ENCODE data around the gene C1orf167. TPM values are rescaled to one million over a fixed set of nuclear protein-coding genes. Genes with fewer than 3 reads are reported as not detected.

The C1orf167 gene
- total and polyA plus RNA-seq, 10 of the 15 experiments (the other 5 are each of a cell fraction or from before 2014, with no cell fraction given), result 0.17 to 0.31 TPM; not detected in 8

GRCh38 chr1:11807133-11807532 is 45.1 kb downstream of the C1orf167 start:
- peak overlapping the region; percentile 98 for H3K4me2 ChIP-seq (ENCODE audit: control insufficient read depth, insufficient read depth)
- RAD21 ChIA-PET (ENCODE audit: unreplicated experiment), result interaction anchor here (0.8 to 1.5 kb wide), 4 partner anchors 7 to 142 kb away, joined by 3 to 6 read pairs (median 3); no protein-coding TSS in a partner anchor
- WGBS (ENCODE audit: insufficient coverage, insufficient replicate concordance, low lambda C conversion rate, missing lambda C conversion rate), result 0% methylated on average over 2 of the region's 2 CpGs
- H3K27me3 ChIP-seq (replicated peaks in 1 of 2; ENCODE audit: control insufficient read depth in 2 of 2, insufficient read depth in 2 of 2, low read length in 1 of 2), result no peaks in the 10 kb centered on the region
- CTCF ChIA-PET, result interaction anchor here (0.7 to 2.5 kb wide), 9 partner anchors 9 to 770 kb away, joined by 3 to 14 read pairs (median 5); partner anchors contain the start of gene MFN2
- no peaks in the 10 kb centered on the region for H3K9me3 ChIP-seq (replicated peaks; ENCODE audit: control insufficient read depth, insufficient read depth, low read length)
- TF ChIP-seq PAX8 (IDR thresholded peaks at IDR 0.05) (no peak), NR2C2 (IDR thresholded peaks at IDR 0.05; ENCODE audit: borderline replicate concordance, control insufficient read depth, insufficient read length, low read depth) (no peak), SP1 (IDR thresholded peaks at IDR 0.05; ENCODE audit: low read depth, low read length) (no peak), CEBPB (IDR thresholded peaks at IDR 0.05; ENCODE audit: borderline replicate concordance in 1 of 2, low read depth in 2 of 2, low read length in 2 of 2) (no peak), POLR2AphosphoS5 (IDR thresholded peaks at IDR 0.05; ENCODE audit: low read length) (no peak), FOS (IDR thresholded peaks at IDR 0.05; ENCODE audit: borderline replicate concordance, extremely low read depth, insufficient read length) (no peak)
- FAIRE-seq (no peak), ATAC-seq (no peak), DNase-seq (ENCODE audit: low read depth, low spot score) (no peak)
- in situ Hi-C loops (cut with MboI) (no loop called here), intact Hi-C loops (cut with micrococcal nuclease; ENCODE audit: unreplicated experiment) (no loop called here)
- SMC1A ChIA-PET (ENCODE audit: uncharacterized antibody, unreplicated experiment), result interaction anchor here (1.1 to 1.8 kb wide), 4 partner anchors 8 to 123 kb away, joined by 3 to 8 read pairs (median 6); no protein-coding TSS in a partner anchor
- peaks cover 11% of the 10 kb centered on the region for H3K4me1 ChIP-seq (ENCODE audit: control insufficient read depth, insufficient read depth, low read length)
- H3K27ac ChIP-seq (ENCODE audit: control insufficient read depth, insufficient read depth), result peak overlapping the region; percentile 88
- peak overlapping the region; percentile 79 for H3K9ac ChIP-seq (ENCODE audit: control insufficient read depth, insufficient read depth, low read length)
- peaks cover 42% of the 10 kb centered on the region for H3K79me2 ChIP-seq (ENCODE audit: control insufficient read depth, insufficient read depth, low read length)
- POLR2A ChIA-PET, result interaction anchor here (0.6 to 2.5 kb wide), 12 partner anchors 7 to 534 kb away, joined by 3 to 28 read pairs (median 3); partner anchors contain the start of gene UBIAD1
- H3K36me3 ChIP-seq (ENCODE audit: control insufficient read depth in 2 of 2, insufficient read depth in 2 of 2, low read length in 1 of 2), result peaks cover 1 to 15% of the 10 kb centered on the region in 2 experiments; a peak in 2 of 4 replicates
- H2AFZ ChIP-seq (ENCODE audit: control insufficient read depth, low read depth, low read length), result no peak overlapping the region
- no TSS peak for BruUV-seq (replicated peaks)
- H4K20me1 ChIP-seq (ENCODE audit: control insufficient read depth, insufficient read depth), result no peaks in the 10 kb centered on the region
- peak overlapping the region; percentile 79 for H3K4me3 ChIP-seq

- RAD21 ChIA-PET (ENCODE audit: unreplicated experiment), result no interaction called here
- no TSS peak for BruUV-seq (replicated peaks)
- H3K36me3 ChIP-seq (ENCODE audit: control insufficient read depth in 2 of 2, insufficient read depth in 2 of 2, low read length in 1 of 2), result peaks cover 8 to 33% of the 10 kb centered on the region in 2 experiments
- 89% methylated on average over 4 of the region's 5 CpGs for WGBS (ENCODE audit: insufficient coverage, insufficient replicate concordance, low lambda C conversion rate, missing lambda C conversion rate)
- CTCF ChIA-PET, result no interaction called here
- H3K79me2 ChIP-seq (ENCODE audit: control insufficient read depth, insufficient read depth, low read length), result peaks cover 17% of the 10 kb centered on the region
- no peaks in the 10 kb centered on the region for H3K9me3 ChIP-seq (replicated peaks; ENCODE audit: control insufficient read depth, insufficient read depth, low read length)
- peaks cover 18% of the 10 kb centered on the region for H3K4me1 ChIP-seq (ENCODE audit: control insufficient read depth, insufficient read depth, low read length)
- no peak overlapping the region for H3K9ac ChIP-seq (ENCODE audit: control insufficient read depth, insufficient read depth, low read length)
- in situ Hi-C loops (cut with MboI) (no loop called here), intact Hi-C loops (cut with micrococcal nuclease; ENCODE audit: unreplicated experiment) (no loop called here)
- ATAC-seq (no peak), DNase-seq (ENCODE audit: low read depth, low spot score) (no peak), FAIRE-seq (no peak)
- POLR2A ChIA-PET, result no interaction called here
- no peak overlapping the region for H2AFZ ChIP-seq (ENCODE audit: control insufficient read depth, low read depth, low read length)
- no peak for TF ChIP-seq TARDBP (IDR thresholded peaks at IDR 0.05; ENCODE audit: borderline replicate concordance)
- TF ChIP-seq SRF (IDR thresholded peaks at IDR 0.05; ENCODE audit: low read depth in 2 of 2, low read length in 2 of 2), result no peak
- no peak overlapping the region for H3K27ac ChIP-seq (ENCODE audit: control insufficient read depth, insufficient read depth)
- no peak overlapping the region for H3K4me2 ChIP-seq (ENCODE audit: control insufficient read depth, insufficient read depth)
- no peaks in the 10 kb centered on the region for H3K27me3 ChIP-seq (replicated peaks in 1 of 2; ENCODE audit: control insufficient read depth in 2 of 2, insufficient read depth in 2 of 2, low read length in 1 of 2)
- SMC1A ChIA-PET (ENCODE audit: uncharacterized antibody, unreplicated experiment), result interaction anchor here (0.8 kb wide), 1 partner anchor 163 kb away, joined by 4 read pairs; no protein-coding TSS in a partner anchor
- no peak overlapping the region for H3K4me3 ChIP-seq
- H4K20me1 ChIP-seq (ENCODE audit: control insufficient read depth, insufficient read depth), result no peaks in the 10 kb centered on the region
These were observed 51.0 kb downstream of the C1orf167 start for GRCh38 chr1:11813021-11813420.
